NCI-H446 treated with DMSO at 0.1 percent for 48 hours (cell line): ENCODE measurements around the gene BEND7.
"Not testable (repeated sequence)": the region's sequence is repeated elsewhere in the genome, so short reads cannot be mapped to it uniquely, and the experiment has no call there.

Experiments
- DNase-seq: peaks from one replicate; lab custom pipeline; 2025; lab: John Stamatoyannopoulos, UW

The BEND7 gene

DNA sequence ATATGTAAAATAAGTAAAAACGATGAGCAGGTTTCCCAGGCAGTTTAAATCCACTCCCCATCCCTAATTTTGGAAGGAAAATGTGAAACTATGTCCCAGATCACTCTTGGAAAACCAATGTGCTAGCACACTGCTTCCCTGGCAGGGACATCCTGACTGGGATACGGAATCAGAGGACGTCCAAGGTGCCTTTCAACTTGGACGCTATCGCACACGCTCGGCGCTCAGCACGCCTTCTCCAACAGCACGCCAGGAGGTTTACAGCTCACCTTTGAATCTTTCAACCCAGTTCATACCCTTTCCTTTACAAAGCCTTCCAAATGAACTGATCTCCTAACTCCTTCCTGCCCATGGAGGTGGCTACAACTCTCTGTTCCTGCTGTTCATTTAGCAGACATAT, 47.1 kb downstream of the BEND7 start:
- DNase-seq = no peak

- no peak for DNase-seq
These were observed 53.7 kb downstream of the BEND7 start for GRCh38 chr10:13475124-13475523.

- DNase-seq = no peak
These were observed 54.8 kb downstream of the BEND7 start for GRCh38 chr10:13473986-13474385.

DNA sequence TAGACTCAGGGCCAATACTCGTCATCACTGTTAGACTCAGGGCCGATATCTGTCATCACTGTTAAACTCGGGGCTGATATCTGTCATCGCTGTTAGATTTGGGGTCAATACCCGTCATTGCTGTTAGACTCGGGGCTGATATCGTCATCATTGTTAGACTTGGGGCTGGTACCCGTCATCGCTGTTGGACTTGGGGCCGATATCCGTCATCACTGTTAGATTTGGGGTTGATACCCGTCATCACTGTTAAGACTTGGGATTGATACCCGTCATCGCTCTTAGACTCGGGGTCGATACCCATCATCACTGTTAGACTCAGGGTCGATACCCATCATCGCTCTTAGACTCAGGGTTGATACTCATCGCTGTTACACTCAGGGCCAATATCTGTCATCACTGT, 56.5 kb downstream of the BEND7 start:
- DNase-seq = no peak

DNA sequence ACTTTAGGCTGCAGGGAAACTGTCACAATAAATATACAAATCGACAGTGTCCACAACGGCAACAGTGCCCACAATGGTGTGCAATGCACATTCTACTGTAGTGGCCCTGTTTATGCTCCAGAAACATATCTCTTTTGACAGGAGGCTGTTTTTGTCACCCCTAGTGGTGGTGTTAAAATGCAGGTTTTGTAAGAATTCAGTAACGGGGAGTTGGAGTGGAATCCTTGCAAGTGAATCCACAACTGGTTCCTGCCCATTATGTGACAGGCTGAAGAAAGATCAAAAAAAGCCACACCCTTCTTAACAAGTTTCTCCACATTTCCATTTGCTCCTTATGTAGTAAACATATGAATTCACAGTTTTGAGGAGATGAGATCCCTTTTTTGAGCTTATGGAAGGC, 58.5 kb downstream of the BEND7 start:
- DNase-seq = no peak

- no peak for DNase-seq
These were observed 66.3 kb downstream of the BEND7 start for GRCh38 chr10:13462551-13462950.

GRCh38 chr10:13458687-13459012, 70.2 kb downstream of the BEND7 start:
- DNase-seq = no peak

DNA sequence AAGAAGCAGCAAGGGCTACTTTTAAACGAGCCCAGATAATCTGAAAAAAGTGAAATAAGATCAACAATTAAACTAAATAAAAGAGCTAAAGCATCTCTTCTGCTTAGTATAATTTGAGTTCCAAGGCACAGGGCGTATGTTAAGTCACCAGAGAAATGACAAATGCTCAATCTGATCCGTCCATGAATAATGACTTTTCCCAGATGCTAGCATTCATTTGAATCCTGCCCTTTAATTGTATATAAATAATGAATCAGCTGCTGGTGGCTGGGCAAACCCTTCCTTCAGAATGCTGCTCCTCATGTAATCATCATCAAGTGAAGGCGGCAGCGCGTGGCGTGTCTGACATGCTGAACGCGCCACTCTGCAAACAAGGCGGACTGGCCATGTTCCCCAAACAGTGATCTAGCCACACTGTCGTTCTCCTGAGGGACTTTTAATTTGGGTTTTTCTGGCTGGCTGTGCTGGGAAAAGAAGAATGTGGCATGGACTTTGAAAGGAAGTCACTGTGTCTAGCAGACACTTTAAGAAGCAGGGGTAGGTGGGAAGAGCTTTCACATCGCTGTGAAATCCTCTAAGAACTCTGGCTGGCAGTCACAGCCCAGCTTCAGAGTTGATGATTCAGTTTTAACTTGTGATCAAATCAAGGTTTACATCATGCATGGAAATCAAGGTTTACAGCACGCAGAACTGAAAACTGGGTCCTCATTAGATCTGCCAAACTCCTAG, 70.7 kb downstream of the BEND7 start:
- no peak for DNase-seq

GRCh38 chr10:13453896-13454295, 74.9 kb downstream of the BEND7 start:
- DNase-seq = no peak

DNA sequence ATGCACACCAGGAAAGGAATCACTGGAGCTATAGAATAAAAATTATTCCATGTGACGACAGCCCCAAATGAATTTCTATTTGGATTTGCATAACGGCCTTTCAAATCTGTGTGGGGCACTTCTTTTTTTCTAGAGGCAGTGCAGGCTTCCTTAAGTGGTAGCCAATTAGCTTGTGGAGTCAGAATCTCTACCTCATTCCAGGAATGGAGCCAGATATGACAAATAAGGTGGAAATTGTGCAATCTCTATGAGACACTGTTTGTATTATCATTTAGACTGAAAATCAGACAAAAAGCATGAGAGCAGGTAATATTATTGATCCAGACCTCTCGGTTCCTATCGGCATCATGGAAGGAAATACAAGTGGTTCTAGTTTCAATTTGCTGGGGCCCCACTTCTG, 78.7 kb downstream of the BEND7 start:
- no peak for DNase-seq

GRCh38 chr10:13449296-13449695, 79.5 kb downstream of the BEND7 start:
- no peak for DNase-seq

DNA sequence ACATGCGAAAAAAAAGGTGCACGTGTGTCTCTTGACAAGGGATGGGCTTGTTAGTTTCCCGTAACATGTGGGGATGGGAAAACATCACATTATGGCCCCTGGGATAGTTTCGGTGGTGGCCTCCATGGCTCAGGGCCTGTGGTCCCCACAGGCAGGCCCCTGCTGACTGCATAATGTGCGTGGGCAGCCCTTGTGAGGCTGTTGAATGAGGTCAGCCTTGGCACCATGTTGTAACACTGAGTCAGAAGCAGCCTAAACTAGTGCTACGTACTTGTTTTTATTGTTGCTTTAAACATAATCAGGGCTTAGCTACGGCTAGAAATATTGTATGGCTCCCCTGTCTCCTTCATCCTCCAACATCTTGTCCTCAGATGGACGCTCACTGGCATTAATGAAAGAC, 80.6 kb downstream of the BEND7 start:
- DNase-seq = no peak

DNA sequence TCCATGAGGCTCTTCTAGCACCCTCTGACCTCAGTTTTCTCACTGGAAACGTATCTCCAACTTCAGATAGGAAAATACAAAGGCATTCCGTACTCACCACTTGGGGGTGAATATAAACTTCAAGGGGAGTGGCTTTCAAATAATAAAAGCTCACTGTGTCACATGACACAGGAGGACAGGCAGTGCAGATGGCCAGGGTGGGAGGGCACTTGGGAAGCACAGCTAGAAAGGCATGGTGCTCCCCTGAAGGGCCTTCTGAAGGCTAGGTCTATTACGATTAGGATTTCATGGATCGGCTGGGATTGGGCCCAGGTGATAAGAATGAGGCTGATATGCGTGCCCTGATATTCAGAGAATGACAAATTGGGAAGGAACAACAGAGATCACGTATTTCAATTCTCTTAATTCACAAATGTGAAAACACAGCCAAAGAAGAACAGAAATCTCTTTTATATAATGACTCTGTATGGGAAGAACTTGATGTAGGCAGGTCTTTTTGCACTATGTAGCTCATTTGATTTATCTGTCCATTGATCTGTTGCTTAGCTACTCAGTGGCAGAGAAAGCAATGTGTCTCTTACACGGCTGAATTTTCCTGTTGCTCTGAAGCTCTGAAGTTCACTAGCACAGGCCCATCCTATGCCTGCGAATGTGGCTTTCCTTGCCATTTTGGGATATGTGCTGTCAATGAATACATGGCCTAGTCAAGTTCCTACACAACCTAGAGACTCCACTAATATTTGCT, 83.0 kb downstream of the BEND7 start:
- DNase-seq = no peak

DNA sequence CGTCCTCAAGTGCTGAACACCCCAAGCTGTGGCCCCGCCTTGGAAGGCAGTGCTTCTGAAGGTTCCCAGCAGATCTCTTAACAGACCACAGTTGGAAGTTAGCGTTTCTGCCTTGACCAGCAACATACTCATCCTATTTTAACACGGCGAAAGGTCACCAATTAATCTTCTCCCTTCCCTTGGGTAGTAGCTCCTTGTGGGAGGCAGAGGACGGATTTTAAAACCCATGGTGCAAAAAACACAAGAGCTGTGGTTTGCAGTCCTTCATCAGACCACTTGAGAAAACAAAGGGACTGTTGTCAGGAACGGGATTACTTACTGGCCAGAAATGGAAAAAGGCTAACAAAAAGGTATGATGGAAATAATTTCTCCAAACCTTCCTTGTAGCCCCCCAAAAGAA, 87.3 kb downstream of the BEND7 start:
- no peak for DNase-seq

- DNase-seq = no peak
These were observed 88.4 kb downstream of the BEND7 start for GRCh38 chr10:13440185-13441061.

- DNase-seq = no peak
These were observed 89.3 kb downstream of the BEND7 start for GRCh38 chr10:13439313-13440184.

DNA sequence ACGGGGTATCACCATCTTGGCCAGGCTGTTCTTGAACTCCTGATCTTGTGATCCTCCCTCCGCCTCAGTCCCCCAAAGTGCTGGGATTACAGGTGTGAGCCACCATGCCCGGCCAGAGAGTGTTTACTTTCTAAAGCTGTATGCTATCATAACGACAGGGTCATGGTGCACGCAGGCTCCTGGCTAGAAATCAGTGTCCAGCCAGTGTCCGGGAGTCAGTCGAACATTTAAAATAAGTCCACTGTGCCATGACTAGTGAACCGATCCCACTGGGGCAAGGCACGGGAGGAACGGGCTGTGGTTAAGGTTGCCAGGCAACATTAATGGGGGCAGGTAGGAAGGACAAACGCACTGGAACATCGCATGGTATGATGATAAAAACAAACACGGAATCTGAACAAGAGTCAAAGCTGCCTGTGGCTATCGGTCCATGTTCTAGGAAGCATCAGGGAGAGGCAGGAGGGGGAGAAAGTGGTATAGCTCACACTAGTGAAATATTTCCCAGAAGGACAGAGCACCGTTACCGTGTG, 91.7 kb downstream of the BEND7 start:
- DNase-seq = no peak

DNA sequence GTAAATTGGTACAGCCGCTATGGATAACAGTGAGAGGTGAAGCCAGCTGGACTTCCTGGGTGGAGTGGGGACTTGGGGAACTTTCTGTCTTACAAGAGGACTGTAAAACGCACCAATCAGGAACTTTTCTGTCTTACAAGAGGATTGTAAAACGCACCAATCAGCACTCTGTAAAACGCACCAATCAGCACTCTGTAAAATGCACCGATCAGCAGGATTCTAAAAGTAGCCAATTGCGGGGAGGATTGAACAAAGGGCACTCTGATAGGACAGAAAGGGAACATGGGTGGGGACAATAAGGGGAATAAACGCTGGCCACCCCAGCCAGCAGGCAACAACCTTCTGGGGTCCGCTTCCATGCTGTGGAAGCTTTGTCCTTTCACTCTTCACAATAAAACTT, 100.9 kb downstream of the BEND7 start:
- DNase-seq = not testable (repeated sequence)

DNA sequence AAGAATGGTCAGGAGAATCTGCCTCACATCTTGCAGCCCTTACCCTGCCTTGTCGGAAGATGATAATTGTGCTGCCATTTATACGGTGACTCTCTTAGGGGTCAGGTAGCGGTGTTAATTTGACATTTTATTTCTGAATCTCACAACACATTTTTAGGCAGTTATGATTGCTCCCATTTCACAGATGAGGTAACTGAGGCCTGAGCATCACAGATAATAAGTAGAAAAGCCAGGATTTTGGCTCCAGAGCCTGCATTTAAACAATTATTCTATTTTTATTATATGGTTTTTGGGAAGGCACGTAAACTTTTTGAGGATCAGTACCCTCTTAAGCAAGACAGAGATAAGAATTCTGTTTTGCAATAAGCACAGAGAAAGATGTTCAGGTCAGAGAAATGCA, 103.4 kb downstream of the BEND7 start:
- DNase-seq = no peak

GRCh38 chr10:13422800-13423199, 106.0 kb downstream of the BEND7 start:
- DNase-seq = no peak

- DNase-seq = no peak
These were observed 107.4 kb downstream of the BEND7 start for GRCh38 chr10:13421382-13421917.
